Mesangial cell (primary cell): ENCODE results near the gene NIFK. TPM values are rescaled to one million over a fixed set of nuclear protein-coding genes. Genes with fewer than 3 reads are reported as not detected.

Source experiments
- total RNA-seq: library from RNA; depleted of rRNA; stranded (reverse); fragments of >200 nt; gene quantifications from 2 replicates; pipeline ENCODE4 v1.2.3, GENCODE V29; 2015

Gene NIFK
- total RNA-seq = 20.0 and 21.5 TPM in 2 replicates

GRCh38 chr2:121736462-121737336 is at the start of gene NIFK:
NIFK (minus strand) TSS chr2:121736875; CDS start chr2:121736850, 25 bp downstream.

GRCh38 chr2:121755237-121756111 is 18.8 kb upstream of the NIFK start, which contains the start of gene TSN:
TSN (plus strand) TSS chr2:121755651; CDS start chr2:121755780, 129 bp downstream.

Other genes starting within 250 kb of the NIFK start
- gene RNU4ATAC, start 206.0 kb downstream of the NIFK start, total RNA-seq = not detected in 2 replicates
- gene CLASP1, start 87.4 kb downstream of the NIFK start, total RNA-seq = 26.2 and 33.6 TPM in 2 replicates
- 23.6 and 48.1 TPM in 2 replicates for gene TSN, start 18.8 kb upstream of the NIFK start, total RNA-seq